A673 (cell line): ENCODE measurements around the gene ALX3.

Experiments used
- EZH2 ChIP-seq: fragments of 200-600 bp; sonication (generic); IDR thresholded peaks from 2 replicates; pipeline ENCODE4 v1.6.1; 2017; ENCODE audit warnings: borderline replicate concordance, low read depth, mild to moderate bottlenecking, mixed read lengths, antibody characterized with exemption, low read length; ENCODE audit not compliant: poor library complexity, severe bottlenecking
- TF ChIP-seq, protein P1 (sequence below): fragments of 300-800, 200-600 bp; sonication (generic); conservative IDR thresholded peaks from 2 replicates; pipeline ENCODE4 v1.5.1; 2017; ENCODE audit warnings: low read depth, mild to moderate bottlenecking, antibody characterized with exemption, low read length, moderate library complexity, mixed read lengths

GRCh38 chr1:110091791-110092190 lies 21.3 kb upstream of the ALX3 start:
- TF ChIP-seq EZH2 = no peak
- TF ChIP-seq, protein P1, sequence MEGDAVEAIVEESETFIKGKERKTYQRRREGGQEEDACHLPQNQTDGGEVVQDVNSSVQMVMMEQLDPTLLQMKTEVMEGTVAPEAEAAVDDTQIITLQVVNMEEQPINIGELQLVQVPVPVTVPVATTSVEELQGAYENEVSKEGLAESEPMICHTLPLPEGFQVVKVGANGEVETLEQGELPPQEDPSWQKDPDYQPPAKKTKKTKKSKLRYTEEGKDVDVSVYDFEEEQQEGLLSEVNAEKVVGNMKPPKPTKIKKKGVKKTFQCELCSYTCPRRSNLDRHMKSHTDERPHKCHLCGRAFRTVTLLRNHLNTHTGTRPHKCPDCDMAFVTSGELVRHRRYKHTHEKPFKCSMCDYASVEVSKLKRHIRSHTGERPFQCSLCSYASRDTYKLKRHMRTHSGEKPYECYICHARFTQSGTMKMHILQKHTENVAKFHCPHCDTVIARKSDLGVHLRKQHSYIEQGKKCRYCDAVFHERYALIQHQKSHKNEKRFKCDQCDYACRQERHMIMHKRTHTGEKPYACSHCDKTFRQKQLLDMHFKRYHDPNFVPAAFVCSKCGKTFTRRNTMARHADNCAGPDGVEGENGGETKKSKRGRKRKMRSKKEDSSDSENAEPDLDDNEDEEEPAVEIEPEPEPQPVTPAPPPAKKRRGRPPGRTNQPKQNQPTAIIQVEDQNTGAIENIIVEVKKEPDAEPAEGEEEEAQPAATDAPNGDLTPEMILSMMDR = no peak
